GM12878 (cell line): Measurements from ENCODE around the gene TMIGD2. TPM values are rescaled to one million over a fixed set of nuclear protein-coding genes. Genes with fewer than 3 reads are reported as not detected.

Source experiments
- ATAC-seq: fragments of 200-7000 bp; cut with Tn5 transposase; 3 replicates; pipeline ENCODE4 v1.9.1; 2020; ENCODE audit warnings: mild to moderate bottlenecking, moderate library complexity
- BruUV-seq: library from RNA; stranded (reverse); fragments of 400-500 nt; replicated peaks from 2 replicates; lab custom pipeline; 2021; lab: Mats Ljungman, UMichigan
- CTCF ChIA-PET: fragments of 300-600 bp; sonication (Branson Sonifier 250); formaldehyde crosslinking; extraction: SDS; loops from one replicate; lab custom pipeline; 2021; ENCODE audit warnings: inconsistent platforms; lab: Yijun Ruan, JAX
- POLR2A ChIA-PET: fragments of 350-600 bp; formaldehyde crosslinking; extraction: SDS; loops from one replicate; lab custom pipeline; 2021; ENCODE audit warnings: inconsistent platforms; lab: Charles Lee
- RAD21 ChIA-PET: fragments of 300-600 bp; sonication (Branson Sonifier 250); formaldehyde crosslinking; loops from one replicate; lab custom pipeline; 2023; ENCODE audit warnings: antibody characterized with exemption; ENCODE audit not compliant: unreplicated experiment; lab: Charles Lee
- SMC1A ChIA-PET: fragments of 300-600 bp; sonication (Branson Sonifier 250); formaldehyde crosslinking; loops from one replicate; lab custom pipeline; 2023; ENCODE audit not compliant: unreplicated experiment, uncharacterized antibody; lab: Charles Lee
- DNase-seq: peaks from one replicate; pipeline ENCODE4 v3.0.0-alpha.2; 2011; ENCODE audit warnings: low read depth, low spot score
- FAIRE-seq: peaks from 3 replicates; lab custom pipeline; 2011; peaks lifted over from hg19 to GRCh38; lab: Jason Lieb, UNC
- H2AFZ ChIP-seq: 2 replicates; pipeline ENCODE4 v1.6.0; 2011; ENCODE audit warnings: low read depth, low read length, control low read depth; ENCODE audit not compliant: control insufficient read depth
- H3K27ac ChIP-seq: 2 replicates; pipeline ENCODE4 v1.5.1; 2011; ENCODE audit warnings: control low read depth; ENCODE audit not compliant: control insufficient read depth, insufficient read depth
- H3K27me3 ChIP-seq, 2 experiments: replicated peaks in 1 of 2; 2 replicates each; pipeline versions ENCODE4 v1.6.0 to v1.6.1; 2011; ENCODE audit warnings: low read length in 1 of 2; ENCODE audit not compliant: control insufficient read depth in 2 of 2, insufficient read depth in 2 of 2
- H3K36me3 ChIP-seq, 2 experiments: 2 replicates each; pipeline ENCODE4 v1.5.1; 2011; ENCODE audit warnings: low read length in 1 of 2; ENCODE audit not compliant: control insufficient read depth in 2 of 2, insufficient read depth in 2 of 2
- H3K4me1 ChIP-seq: 2 replicates; pipeline ENCODE4 v1.6.1; 2011; ENCODE audit warnings: mild to moderate bottlenecking, low read length, moderate library complexity, mixed read lengths; ENCODE audit not compliant: control insufficient read depth, insufficient read depth
- H3K4me2 ChIP-seq: 2 replicates; pipeline ENCODE4 v1.6.0; 2011; ENCODE audit warnings: control low read depth; ENCODE audit not compliant: control insufficient read depth, insufficient read depth
- H3K4me3 ChIP-seq: fragments of 200-600 bp; sonication (generic); 2 replicates; pipeline ENCODE4 v1.5.1; 2016
- H3K79me2 ChIP-seq: 2 replicates; pipeline ENCODE4 v1.6.0; 2011; ENCODE audit warnings: low read length; ENCODE audit not compliant: control insufficient read depth, insufficient read depth
- H3K9ac ChIP-seq: 2 replicates; pipeline ENCODE4 v1.8.0; 2011; ENCODE audit warnings: low read length, control low read depth, mixed read lengths; ENCODE audit not compliant: control insufficient read depth, insufficient read depth
- H3K9me3 ChIP-seq: replicated peaks from 3 replicates; pipeline ENCODE4 v1.5.1; 2011; ENCODE audit warnings: mild to moderate bottlenecking, low read length; ENCODE audit not compliant: control insufficient read depth, insufficient read depth
- H4K20me1 ChIP-seq: 2 replicates; pipeline ENCODE4 v1.6.0; 2011; ENCODE audit not compliant: control insufficient read depth, insufficient read depth
- EGR1 ChIP-seq, 2 experiments: IDR thresholded peaks; 1 replicate in 1 of 2; 2 replicates in 1 of 2; pipeline ENCODE4 v1.6.1; 2011 to 2012; ENCODE audit warnings: low read depth in 2 of 2, low read length in 2 of 2, borderline replicate concordance in 1 of 2, mild to moderate bottlenecking in 1 of 2, moderate library complexity in 1 of 2
- MEF2B ChIP-seq: fragments of 450-650 bp; IDR thresholded peaks from 2 replicates; pipeline ENCODE4 v1.6.1; 2018; ENCODE audit warnings: mild to moderate bottlenecking, moderate library complexity; ENCODE audit not compliant: partially characterized antibody, poor library complexity, severe bottlenecking
- RBBP5 ChIP-seq: fragments of 200-600 bp; sonication (generic); conservative IDR thresholded peaks from 2 replicates; pipeline ENCODE4 v1.6.1; 2016
- TBL1XR1 ChIP-seq: IDR thresholded peaks from 2 replicates; pipeline ENCODE4 v1.6.1; 2012; ENCODE audit warnings: low read depth, low read length, improper control_type of control experiment
- ZNF207 ChIP-seq: fragments of 450-650 bp; IDR thresholded peaks from 2 replicates; pipeline ENCODE4 v1.6.1; 2014; ENCODE audit warnings: antibody characterized with exemption, mild to moderate bottlenecking, borderline replicate concordance
- WGBS: methylation state at CpG from one replicate; pipeline ENCODE4 v1.1.6; 2016; ENCODE audit warnings: low lambda C conversion rate; ENCODE audit not compliant: insufficient replicate concordance, insufficient coverage; ENCODE audit errors: missing lambda C conversion rate; 5-methylcytosine and 5-hydroxymethylcytosine counted together
- in situ Hi-C: fragments of 300-500 bp; cut with MboI; formaldehyde crosslinking; loops from 9 replicates; pipeline ENCODE4 v1.14.3; 2018; ENCODE audit warnings: mixed read lengths
- intact Hi-C: fragments of 100-400 bp; cut with micrococcal nuclease; formaldehyde crosslinking; loops from one replicate; pipeline ENCODE4 v1.14.2; 2022; ENCODE audit not compliant: unreplicated experiment
- polyA plus RNA-seq, 11 experiments: library from polyadenylated mRNA; depleted of rRNA in 4 of 11; unstranded in 6 of 11; stranded (reverse) in 5 of 11; fragments of >200 nt; fragmentation: Nextera tagmentation in 4 of 11; fragmentation: Illumina TruSeq in 1 of 11; extraction: Ambion mirVana in 4 of 11; extraction: Trizol in 1 of 11; gene quantifications; 1 replicate in 1 of 11; 2 replicates in 10 of 11; pipeline versions ENCODE4 v1.2.1 to v1.2.3, GENCODE V29; 2011 to 2016; ENCODE audit warnings: inconsistent platforms in 2 of 11, missing spikeins in 2 of 11, low read depth in 1 of 11
- total RNA-seq, 4 experiments: library from RNA; depleted of rRNA in 3 of 4; stranded (reverse); fragments of >200 nt in 3 of 4; fragmentation: Illumina TruSeq in 1 of 4; extraction: Trizol in 1 of 4; gene quantifications; 2 replicates each; pipeline versions ENCODE4 v1.2.1 to v1.2.3, GENCODE V29; 2013 to 2021
- TF ChIP-seq, protein P1 (sequence below): fragments of 450-650 bp; IDR thresholded peaks from 2 replicates; pipeline ENCODE4 v1.6.1; 2017; ENCODE audit warnings: mild to moderate bottlenecking, moderate library complexity
- TF ChIP-seq, protein P2 (sequence below): IDR thresholded peaks from 2 replicates; pipeline ENCODE4 v1.6.1; 2011; ENCODE audit warnings: low read depth, low read length, improper control_type of control experiment, borderline replicate concordance
- TF ChIP-seq, protein P3 (sequence below): fragments of 450-650 bp; IDR thresholded peaks from 2 replicates; pipeline ENCODE4 v1.6.1; 2016; ENCODE audit warnings: mild to moderate bottlenecking

The TMIGD2 gene
- total and polyA plus RNA-seq, 10 of the 15 experiments (the other 5 are each of a cell fraction or from before 2014, with no cell fraction given) = 0.09 to 0.40 (median 0.14) TPM; not detected in 5

DNA sequence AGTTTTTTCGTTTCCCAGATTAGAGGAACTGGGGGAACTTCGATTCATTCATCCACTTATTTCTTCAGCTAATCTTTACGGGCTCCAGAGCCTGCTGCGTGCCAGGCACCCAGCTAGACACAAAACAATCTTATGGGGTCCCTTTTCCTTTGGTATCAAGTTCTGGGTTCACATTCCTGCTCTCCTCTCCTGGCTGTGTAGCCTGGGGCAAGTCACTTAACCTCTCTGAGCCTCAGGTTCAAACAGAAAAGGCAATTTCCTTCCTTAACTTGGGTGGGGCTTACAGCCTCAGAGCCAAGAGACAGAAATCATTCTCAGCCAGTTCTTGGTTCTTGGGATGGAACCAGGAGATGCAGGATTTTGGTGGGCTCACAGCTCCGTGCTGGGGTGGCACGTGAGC, 17.2 kb downstream of the TMIGD2 start:
- no peak for DNase-seq
- Histone ChIP-seq H3K9me3 (no peaks in the 10 kb centered on the region), H3K4me1 (no peaks in the 10 kb centered on the region), H3K27me3 (no peaks in the 10 kb centered on the region; a peak in 1 of 4 replicates), H2AFZ (no peak overlapping the region), H3K27ac (no peak overlapping the region), H3K79me2 (no peaks in the 10 kb centered on the region), H3K4me2 (no peak overlapping the region), H3K4me3 (no peak overlapping the region), H3K9ac (no peak overlapping the region), H3K36me3 (no peaks in the 10 kb centered on the region), H4K20me1 (no peaks in the 10 kb centered on the region)
- CTCF ChIA-PET = no interaction called here
- SMC1A ChIA-PET = no interaction called here
- in situ Hi-C loops = no loop called here
- POLR2A ChIA-PET = no interaction called here
- TF ChIP-seq, protein P1, sequence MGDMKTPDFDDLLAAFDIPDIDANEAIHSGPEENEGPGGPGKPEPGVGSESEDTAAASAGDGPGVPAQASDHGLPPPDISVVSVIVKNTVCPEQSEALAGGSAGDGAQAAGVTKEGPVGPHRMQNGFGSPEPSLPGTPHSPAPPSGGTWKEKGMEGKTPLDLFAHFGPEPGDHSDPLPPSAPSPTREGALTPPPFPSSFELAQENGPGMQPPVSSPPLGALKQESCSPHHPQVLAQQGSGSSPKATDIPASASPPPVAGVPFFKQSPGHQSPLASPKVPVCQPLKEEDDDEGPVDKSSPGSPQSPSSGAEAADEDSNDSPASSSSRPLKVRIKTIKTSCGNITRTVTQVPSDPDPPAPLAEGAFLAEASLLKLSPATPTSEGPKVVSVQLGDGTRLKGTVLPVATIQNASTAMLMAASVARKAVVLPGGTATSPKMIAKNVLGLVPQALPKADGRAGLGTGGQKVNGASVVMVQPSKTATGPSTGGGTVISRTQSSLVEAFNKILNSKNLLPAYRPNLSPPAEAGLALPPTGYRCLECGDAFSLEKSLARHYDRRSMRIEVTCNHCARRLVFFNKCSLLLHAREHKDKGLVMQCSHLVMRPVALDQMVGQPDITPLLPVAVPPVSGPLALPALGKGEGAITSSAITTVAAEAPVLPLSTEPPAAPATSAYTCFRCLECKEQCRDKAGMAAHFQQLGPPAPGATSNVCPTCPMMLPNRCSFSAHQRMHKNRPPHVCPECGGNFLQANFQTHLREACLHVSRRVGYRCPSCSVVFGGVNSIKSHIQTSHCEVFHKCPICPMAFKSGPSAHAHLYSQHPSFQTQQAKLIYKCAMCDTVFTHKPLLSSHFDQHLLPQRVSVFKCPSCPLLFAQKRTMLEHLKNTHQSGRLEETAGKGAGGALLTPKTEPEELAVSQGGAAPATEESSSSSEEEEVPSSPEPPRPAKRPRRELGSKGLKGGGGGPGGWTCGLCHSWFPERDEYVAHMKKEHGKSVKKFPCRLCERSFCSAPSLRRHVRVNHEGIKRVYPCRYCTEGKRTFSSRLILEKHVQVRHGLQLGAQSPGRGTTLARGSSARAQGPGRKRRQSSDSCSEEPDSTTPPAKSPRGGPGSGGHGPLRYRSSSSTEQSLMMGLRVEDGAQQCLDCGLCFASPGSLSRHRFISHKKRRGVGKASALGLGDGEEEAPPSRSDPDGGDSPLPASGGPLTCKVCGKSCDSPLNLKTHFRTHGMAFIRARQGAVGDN = no peak
- TF ChIP-seq, protein P2, sequence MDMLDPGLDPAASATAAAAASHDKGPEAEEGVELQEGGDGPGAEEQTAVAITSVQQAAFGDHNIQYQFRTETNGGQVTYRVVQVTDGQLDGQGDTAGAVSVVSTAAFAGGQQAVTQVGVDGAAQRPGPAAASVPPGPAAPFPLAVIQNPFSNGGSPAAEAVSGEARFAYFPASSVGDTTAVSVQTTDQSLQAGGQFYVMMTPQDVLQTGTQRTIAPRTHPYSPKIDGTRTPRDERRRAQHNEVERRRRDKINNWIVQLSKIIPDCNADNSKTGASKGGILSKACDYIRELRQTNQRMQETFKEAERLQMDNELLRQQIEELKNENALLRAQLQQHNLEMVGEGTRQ = no peak
- TF ChIP-seq MEF2B = no peak
- TF ChIP-seq ZNF207 = no peak
- TF ChIP-seq, protein P3, sequence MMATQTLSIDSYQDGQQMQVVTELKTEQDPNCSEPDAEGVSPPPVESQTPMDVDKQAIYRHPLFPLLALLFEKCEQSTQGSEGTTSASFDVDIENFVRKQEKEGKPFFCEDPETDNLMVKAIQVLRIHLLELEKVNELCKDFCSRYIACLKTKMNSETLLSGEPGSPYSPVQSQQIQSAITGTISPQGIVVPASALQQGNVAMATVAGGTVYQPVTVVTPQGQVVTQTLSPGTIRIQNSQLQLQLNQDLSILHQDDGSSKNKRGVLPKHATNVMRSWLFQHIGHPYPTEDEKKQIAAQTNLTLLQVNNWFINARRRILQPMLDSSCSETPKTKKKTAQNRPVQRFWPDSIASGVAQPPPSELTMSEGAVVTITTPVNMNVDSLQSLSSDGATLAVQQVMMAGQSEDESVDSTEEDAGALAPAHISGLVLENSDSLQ = no peak
- no peak for TF ChIP-seq EGR1 (IDR thresholded peaks at IDR 0.05; ENCODE audit: borderline replicate concordance in 1 of 2, low read depth in 2 of 2, low read length in 2 of 2)
- TF ChIP-seq RBBP5 = no peak
- TF ChIP-seq TBL1XR1 = no peak
- BruUV-seq = no TSS peak
- no peak for ATAC-seq
- intact Hi-C loops = no loop called here
- RAD21 ChIA-PET = no interaction called here
- no peak for FAIRE-seq
- 26% methylated on average over 6 of the region's 6 CpGs for WGBS
